ENCODE results near the gene GRID1.

Gene GRID1

GRCh38 chr10:86327954-86328725 is 38.5 kb downstream of the GRID1 start:
- no peak for DNase-seq (ENCODE audit: low read depth)
- H3K4me3 ChIP-seq (ENCODE audit: low read depth, low read length): no peak overlapping the region

GRCh38 chr10:86325158-86325557 is 41.4 kb downstream of the GRID1 start:
- DNase-seq (ENCODE audit: low read depth): no peak
- no peak overlapping the region for H3K4me3 ChIP-seq (ENCODE audit: low read depth, low read length)

GRCh38 chr10:86321568-86321967 is 45.0 kb downstream of the GRID1 start:
- H3K4me3 ChIP-seq (ENCODE audit: low read depth, low read length): no peak overlapping the region
- no peak for DNase-seq (ENCODE audit: low read depth)

DNA sequence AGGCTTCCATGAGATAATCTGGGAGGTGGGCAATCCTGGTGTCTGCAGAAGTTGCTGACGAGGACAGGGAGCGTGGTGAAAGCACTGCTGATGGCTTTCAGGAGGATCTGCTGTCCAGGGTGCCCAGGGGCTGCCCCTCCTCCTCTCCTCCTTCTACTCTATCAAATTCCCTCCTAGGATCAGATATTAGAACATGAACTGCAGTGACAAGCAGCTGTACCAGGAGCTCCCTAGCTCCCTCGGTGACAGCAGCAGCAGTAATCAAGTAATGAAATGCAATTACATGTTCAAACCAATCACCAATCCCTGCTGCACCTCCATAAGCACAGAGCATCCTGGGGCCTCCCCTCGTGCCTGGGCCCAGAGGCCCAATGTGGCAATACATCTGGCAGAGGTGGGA is 46.9 kb downstream of the GRID1 start:
- no peak for DNase-seq (ENCODE audit: low read depth)
- H3K4me3 ChIP-seq (ENCODE audit: low read depth, low read length): no peak overlapping the region

- no peak for DNase-seq (ENCODE audit: low read depth)
- H3K4me3 ChIP-seq (ENCODE audit: low read depth, low read length): no peak overlapping the region
These were observed 48.5 kb downstream of the GRID1 start for GRCh38 chr10:86317949-86318725.

DNA sequence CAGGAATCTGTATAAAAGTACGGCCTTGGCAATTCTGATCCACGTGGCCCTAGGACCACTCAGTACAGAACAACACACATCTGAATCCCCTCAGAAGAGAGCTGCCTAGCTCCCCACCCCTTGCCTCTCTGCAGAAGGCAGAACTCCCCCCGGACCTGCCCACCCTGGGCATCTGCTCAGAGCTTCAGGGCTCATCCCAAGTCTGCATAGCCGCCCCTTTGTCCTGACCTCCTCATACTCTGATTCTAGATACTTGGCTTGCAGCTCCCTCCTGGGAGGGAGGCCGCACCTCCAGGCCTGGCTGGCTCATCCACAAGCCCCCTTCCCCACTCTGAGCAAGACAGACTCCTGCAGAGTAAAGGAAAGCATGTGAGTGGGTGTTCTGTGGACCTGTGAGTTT is 49.6 kb downstream of the GRID1 start:
- DNase-seq (ENCODE audit: low read depth): no peak
- H3K4me3 ChIP-seq (ENCODE audit: low read depth, low read length): no peak overlapping the region

GRCh38 chr10:86316274-86316835 is 50.2 kb downstream of the GRID1 start:
- no peak for DNase-seq (ENCODE audit: low read depth)
- no peak overlapping the region for H3K4me3 ChIP-seq (ENCODE audit: low read depth, low read length)

DNA sequence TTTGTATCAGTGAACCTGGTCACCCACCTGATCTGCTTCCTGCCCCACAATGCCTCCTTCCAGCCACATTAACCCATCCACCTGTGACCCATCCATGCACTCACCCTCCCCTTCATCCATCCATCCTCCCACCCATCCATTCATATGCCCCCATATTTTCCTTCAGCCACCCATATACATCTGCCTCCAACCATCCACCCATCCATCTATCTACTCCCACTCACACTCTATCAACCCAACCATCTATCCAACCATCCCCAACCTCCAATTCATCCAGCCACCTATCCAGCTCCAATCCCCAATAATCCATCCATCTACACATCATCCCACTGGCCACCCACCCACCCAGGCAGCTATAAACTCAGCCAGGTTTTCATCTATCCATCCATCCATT is 51.0 kb downstream of the GRID1 start:
- no peak overlapping the region for H3K4me3 ChIP-seq (ENCODE audit: low read depth, low read length)
- no peak for DNase-seq (ENCODE audit: low read depth)

- no peak for DNase-seq (ENCODE audit: low read depth)
- H3K4me3 ChIP-seq (ENCODE audit: low read depth, low read length): no peak overlapping the region
These were observed 51.7 kb downstream of the GRID1 start for GRCh38 chr10:86314616-86315548.

GRCh38 chr10:86313621-86314041 is 53.0 kb downstream of the GRID1 start:
- no peak for DNase-seq (ENCODE audit: low read depth)
- no peak overlapping the region for H3K4me3 ChIP-seq (ENCODE audit: low read depth, low read length)

DNA sequence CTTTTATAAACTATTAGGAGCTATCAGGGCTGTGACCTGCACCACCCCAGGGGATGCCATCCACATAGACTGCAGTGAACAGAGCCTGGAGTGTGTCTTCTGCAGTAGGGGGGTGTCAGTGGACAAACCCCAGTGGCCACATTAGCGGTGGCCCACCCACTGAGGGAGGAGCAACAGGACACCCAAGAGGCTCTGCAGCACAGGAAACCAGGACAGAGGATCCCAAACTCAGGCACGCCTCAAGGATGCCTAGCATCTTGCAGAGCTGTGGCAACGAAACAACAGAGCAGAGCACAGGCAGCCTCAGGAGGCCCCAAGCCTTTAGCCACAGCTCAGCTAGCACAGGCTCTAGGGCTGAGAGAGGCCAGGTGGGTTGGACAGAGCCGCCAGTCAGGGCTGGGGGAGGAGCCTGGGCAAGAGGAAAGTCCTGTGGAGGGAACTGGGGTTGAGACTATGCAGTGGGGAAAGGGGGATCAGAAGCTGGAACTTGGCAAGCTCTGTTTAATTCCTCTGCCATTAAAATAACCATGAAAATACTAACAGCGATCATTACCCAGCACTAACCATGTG is 53.8 kb downstream of the GRID1 start:
- no peak overlapping the region for H3K4me3 ChIP-seq (ENCODE audit: low read depth, low read length)
- DNase-seq (ENCODE audit: low read depth): no peak

- DNase-seq (ENCODE audit: low read depth): no peak
- H3K4me3 ChIP-seq (ENCODE audit: low read depth, low read length): no peak overlapping the region
These were observed 54.7 kb downstream of the GRID1 start for GRCh38 chr10:86311906-86312305.

DNA sequence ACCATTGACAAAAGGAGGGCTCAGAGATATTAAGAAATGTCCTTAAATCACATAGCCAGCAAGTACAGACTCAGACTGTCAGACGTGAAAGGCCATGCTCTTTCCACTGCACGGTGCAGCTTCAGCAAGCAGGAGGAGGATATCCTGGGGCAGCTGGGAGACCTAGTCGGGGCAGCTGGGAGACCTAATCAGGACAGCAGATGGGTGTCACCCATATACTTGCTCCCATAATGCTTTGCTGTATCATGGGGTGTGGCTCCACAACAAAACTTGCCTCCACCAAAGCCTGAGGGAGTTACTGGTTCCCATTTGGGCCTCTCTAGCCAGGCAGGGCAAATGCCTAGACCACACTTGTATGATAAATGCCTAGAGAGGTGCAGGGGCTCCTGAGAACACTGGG is 55.4 kb downstream of the GRID1 start:
- DNase-seq (ENCODE audit: low read depth): no peak
- no peak overlapping the region for H3K4me3 ChIP-seq (ENCODE audit: low read depth, low read length)

- DNase-seq (ENCODE audit: low read depth): no peak
These were observed 55.9 kb downstream of the GRID1 start for GRCh38 chr10:86310702-86311101.

GRCh38 chr10:86310291-86310690 is 56.3 kb downstream of the GRID1 start:
- DNase-seq (ENCODE audit: low read depth): no peak
- no peak overlapping the region for H3K4me3 ChIP-seq (ENCODE audit: low read depth, low read length)

More at GRCh38 chr10:86310702-86311101, 55.9 kb downstream of the GRID1 start:
- no peak overlapping the region for H3K4me3 ChIP-seq (ENCODE audit: low read depth, low read length)

DNA sequence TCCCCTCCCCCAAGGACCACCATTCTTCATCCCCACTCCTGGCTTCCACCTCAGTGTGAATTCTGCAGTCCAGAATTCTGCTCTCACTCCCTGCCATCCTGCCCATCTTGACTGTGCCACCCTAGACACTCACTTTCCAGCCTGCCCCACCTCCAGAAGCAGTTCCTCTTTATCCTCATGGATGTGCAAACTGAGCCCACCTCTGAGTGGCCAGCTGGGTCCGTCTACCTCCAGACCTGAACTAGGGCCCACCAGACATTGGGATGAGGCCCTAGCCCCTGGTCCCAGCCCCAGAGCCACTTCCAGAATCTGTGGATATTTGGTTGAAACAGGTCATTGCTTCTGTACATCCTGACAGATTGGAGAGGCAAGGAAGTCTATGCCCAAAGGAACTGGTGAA is 58.5 kb downstream of the GRID1 start:
- no peak overlapping the region for H3K4me3 ChIP-seq (ENCODE audit: low read depth, low read length)
- DNase-seq (ENCODE audit: low read depth): no peak

- no peak for DNase-seq (ENCODE audit: low read depth)
- H3K4me3 ChIP-seq (ENCODE audit: low read depth, low read length): no peak overlapping the region
These were observed 59.8 kb downstream of the GRID1 start for GRCh38 chr10:86306628-86307278.

DNA sequence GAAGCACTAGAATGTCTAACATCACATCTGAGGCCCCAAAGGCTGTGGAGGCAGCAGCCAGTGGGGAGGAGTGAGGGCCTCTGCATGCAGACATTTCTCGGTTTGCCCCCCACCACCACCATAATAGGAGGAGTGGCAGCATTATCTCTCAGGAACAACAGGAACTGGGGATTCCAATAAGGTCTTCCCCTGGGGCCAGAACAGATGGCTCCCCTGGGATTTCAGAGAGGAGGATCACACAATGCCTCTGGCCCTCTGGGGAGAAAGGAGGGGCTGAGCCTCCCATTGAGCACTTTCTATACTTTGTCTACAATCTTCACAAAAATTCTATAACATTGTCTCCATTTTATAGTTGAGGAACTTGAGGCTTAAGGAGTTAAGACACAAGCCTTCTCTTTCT is 61.1 kb downstream of the GRID1 start:
- no peak for DNase-seq (ENCODE audit: low read depth)
- H3K4me3 ChIP-seq (ENCODE audit: low read depth, low read length): no peak overlapping the region

DNA sequence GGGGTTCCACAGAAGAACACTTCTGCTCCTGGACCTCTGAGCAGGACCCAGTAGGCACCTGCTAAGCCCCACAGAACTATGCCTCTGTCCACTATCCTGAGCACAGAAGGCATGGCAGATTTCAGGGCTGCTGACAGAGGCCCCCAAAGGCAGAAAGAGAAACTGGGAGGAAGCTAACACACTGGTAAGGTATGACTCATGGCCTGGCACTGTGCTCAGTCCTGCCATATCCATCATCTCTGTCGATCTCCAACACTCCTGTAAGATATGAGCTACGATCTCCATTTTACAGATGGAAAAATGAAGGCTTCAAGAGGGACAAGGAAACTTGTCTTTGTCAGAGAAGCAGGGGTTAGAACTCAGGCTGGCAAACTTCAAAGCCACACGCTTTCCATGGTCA is 62.2 kb downstream of the GRID1 start:
- no peak overlapping the region for H3K4me3 ChIP-seq (ENCODE audit: low read depth, low read length)
- no peak for DNase-seq (ENCODE audit: low read depth)

Data from skeletal muscle cell (primary cell).